T-helper 1 cell treated with Interleukin-12 subunit alpha and Interleukin-12 subunit beta and Interleukin-4 antibody, amounts not matched to agents 30 μg/mL and 1 μg/mL, for 36 hours (primary cell): ENCODE measurements around the gene SPECC1.
"Not testable (repeated sequence)": the region's sequence is repeated elsewhere in the genome, so short reads cannot be mapped to it uniquely, and the experiment has no call there.

Source experiments
- H3K27ac Mint-ChIP-seq: one replicate; pipeline ENCODE4 v1.8.0; 2021; ENCODE audit warnings: mild to moderate bottlenecking, mixed read lengths
- H3K27me3 Mint-ChIP-seq: one replicate; pipeline ENCODE4 v1.8.0; 2021; ENCODE audit warnings: low read depth, mixed read lengths
- H3K36me3 Mint-ChIP-seq: one replicate; pipeline ENCODE4 v1.8.0; 2021; ENCODE audit warnings: low read depth, mixed read lengths
- H3K4me1 Mint-ChIP-seq: one replicate; pipeline ENCODE4 v1.8.0; 2021; ENCODE audit warnings: low read depth, mixed read lengths
- H3K4me3 Mint-ChIP-seq: one replicate; pipeline ENCODE4 v1.8.0; 2021; ENCODE audit warnings: mild to moderate bottlenecking, moderate library complexity, mixed read lengths
- H3K9me3 Mint-ChIP-seq: one replicate; pipeline ENCODE4 v1.8.0; 2021; ENCODE audit warnings: mixed read lengths

The SPECC1 gene

GRCh38 chr17:20191056-20191455 is 181.9 kb downstream of the SPECC1 start:
- Mint-ChIP-seq H3K4me3 (no peak overlapping the region), H3K27ac (no peak overlapping the region), H3K4me1 (no peaks in the 10 kb centered on the region), H3K9me3 (peaks cover 3% of the 10 kb centered on the region), H3K36me3 (no peaks in the 10 kb centered on the region), H3K27me3 (no peaks in the 10 kb centered on the region)

- not testable (repeated sequence) for H3K4me3 Mint-ChIP-seq, H3K27me3 Mint-ChIP-seq, H3K36me3 Mint-ChIP-seq
These were observed 187.1 kb downstream of the SPECC1 start for GRCh38 chr17:20196286-20196685.

GRCh38 chr17:20197272-20197926 is 188.2 kb downstream of the SPECC1 start:
- Mint-ChIP-seq H3K9me3 (peaks cover 21% of the 10 kb centered on the region), H3K27me3 (no peaks in the 10 kb centered on the region), H3K4me3 (no peak overlapping the region), H3K4me1 (no peaks in the 10 kb centered on the region), H3K36me3 (no peaks in the 10 kb centered on the region), H3K27ac (no peak overlapping the region)

More at GRCh38 chr17:20196286-20196685, 187.1 kb downstream of the SPECC1 start:
- H3K4me1 Mint-ChIP-seq, H3K27ac Mint-ChIP-seq: not testable (repeated sequence)
- H3K9me3 Mint-ChIP-seq: peaks cover 21% of the 10 kb centered on the region

GRCh38 chr17:20200016-20200795 is 191.0 kb downstream of the SPECC1 start:
- Mint-ChIP-seq H3K4me3 (no peak overlapping the region), H3K36me3 (peaks cover 4% of the 10 kb centered on the region)

GRCh38 chr17:20200865-20201458 is 191.8 kb downstream of the SPECC1 start:
- Mint-ChIP-seq H3K4me3 (no peak overlapping the region), H3K4me1 (peaks cover 10% of the 10 kb centered on the region), H3K27ac (no peak overlapping the region), H3K27me3 (no peaks in the 10 kb centered on the region), H3K36me3 (peaks cover 4% of the 10 kb centered on the region), H3K9me3 (peaks cover 18% of the 10 kb centered on the region)

More at GRCh38 chr17:20200016-20200795, 191.0 kb downstream of the SPECC1 start:
- Mint-ChIP-seq H3K27ac (no peak overlapping the region), H3K27me3 (no peaks in the 10 kb centered on the region), H3K9me3 (peaks cover 21% of the 10 kb centered on the region), H3K4me1 (peaks cover 3% of the 10 kb centered on the region)

GRCh38 chr17:20202141-20202621 is 193.0 kb downstream of the SPECC1 start:
- no peak overlapping the region for H3K27ac Mint-ChIP-seq
- no peak overlapping the region for H3K4me3 Mint-ChIP-seq
- H3K9me3 Mint-ChIP-seq: peaks cover 9% of the 10 kb centered on the region
- H3K36me3 Mint-ChIP-seq: peaks cover 4% of the 10 kb centered on the region
- H3K4me1 Mint-ChIP-seq: peaks cover 11% of the 10 kb centered on the region
- H3K27me3 Mint-ChIP-seq: no peaks in the 10 kb centered on the region

GRCh38 chr17:20203018-20203417 is 193.9 kb downstream of the SPECC1 start:
- no peak overlapping the region for H3K4me3 Mint-ChIP-seq
- peaks cover 11% of the 10 kb centered on the region for H3K4me1 Mint-ChIP-seq
- peaks cover 4% of the 10 kb centered on the region for H3K36me3 Mint-ChIP-seq
- H3K9me3 Mint-ChIP-seq: peaks cover 7% of the 10 kb centered on the region
- no peak overlapping the region for H3K27ac Mint-ChIP-seq
- no peaks in the 10 kb centered on the region for H3K27me3 Mint-ChIP-seq

- H3K27me3 Mint-ChIP-seq: no peaks in the 10 kb centered on the region
- H3K4me3 Mint-ChIP-seq: no peak overlapping the region
- H3K36me3 Mint-ChIP-seq: peaks cover 4% of the 10 kb centered on the region
- peaks cover under 1% of the 10 kb centered on the region for H3K9me3 Mint-ChIP-seq
- peaks cover 11% of the 10 kb centered on the region for H3K4me1 Mint-ChIP-seq
- no peak overlapping the region for H3K27ac Mint-ChIP-seq
These were observed 194.7 kb downstream of the SPECC1 start for GRCh38 chr17:20203761-20204263.

- peaks cover 11% of the 10 kb centered on the region for H3K4me1 Mint-ChIP-seq
- no peaks in the 10 kb centered on the region for H3K9me3 Mint-ChIP-seq
- no peak overlapping the region for H3K27ac Mint-ChIP-seq
- no peaks in the 10 kb centered on the region for H3K27me3 Mint-ChIP-seq
- H3K4me3 Mint-ChIP-seq: no peak overlapping the region
- peaks cover 4% of the 10 kb centered on the region for H3K36me3 Mint-ChIP-seq
These were observed 196.4 kb downstream of the SPECC1 start for GRCh38 chr17:20205609-20206008.

- Mint-ChIP-seq H3K4me3 (no peak overlapping the region), H3K9me3 (no peaks in the 10 kb centered on the region)
These were observed 196.9 kb downstream of the SPECC1 start for GRCh38 chr17:20206068-20206467.

GRCh38 chr17:20206591-20206990 is 197.4 kb downstream of the SPECC1 start:
- Mint-ChIP-seq H3K36me3 (peaks cover 4% of the 10 kb centered on the region), H3K27me3 (no peaks in the 10 kb centered on the region), H3K9me3 (no peaks in the 10 kb centered on the region), H3K27ac (no peak overlapping the region), H3K4me3 (no peak overlapping the region), H3K4me1 (peaks cover 11% of the 10 kb centered on the region)

More at GRCh38 chr17:20206068-20206467, 196.9 kb downstream of the SPECC1 start:
- no peaks in the 10 kb centered on the region for H3K27me3 Mint-ChIP-seq
- peaks cover 11% of the 10 kb centered on the region for H3K4me1 Mint-ChIP-seq
- H3K27ac Mint-ChIP-seq: no peak overlapping the region
- peaks cover 4% of the 10 kb centered on the region for H3K36me3 Mint-ChIP-seq

- Mint-ChIP-seq H3K4me3 (no peak overlapping the region), H3K27me3 (no peaks in the 10 kb centered on the region), H3K27ac (no peak overlapping the region), H3K4me1 (peaks cover 11% of the 10 kb centered on the region), H3K36me3 (peaks cover 4% of the 10 kb centered on the region), H3K9me3 (no peaks in the 10 kb centered on the region)
These were observed 198.3 kb downstream of the SPECC1 start for GRCh38 chr17:20207262-20207985.

- H3K4me3 Mint-ChIP-seq: no peak overlapping the region
- H3K9me3 Mint-ChIP-seq: no peaks in the 10 kb centered on the region
- no peak overlapping the region for H3K27ac Mint-ChIP-seq
- no peaks in the 10 kb centered on the region for H3K27me3 Mint-ChIP-seq
- peaks cover 4% of the 10 kb centered on the region for H3K36me3 Mint-ChIP-seq
- peaks cover 11% of the 10 kb centered on the region for H3K4me1 Mint-ChIP-seq
These were observed 199.6 kb downstream of the SPECC1 start for GRCh38 chr17:20208717-20209116.

- Mint-ChIP-seq H3K4me3 (no peak overlapping the region), H3K27me3 (no peaks in the 10 kb centered on the region), H3K4me1 (peaks cover 8% of the 10 kb centered on the region), H3K9me3 (no peaks in the 10 kb centered on the region), H3K27ac (no peak overlapping the region), H3K36me3 (no peaks in the 10 kb centered on the region)
These were observed 201.0 kb downstream of the SPECC1 start for GRCh38 chr17:20210180-20210579.
